Mesothelial cell of epicardium (in vitro differentiated cells): ENCODE measurements around the gene DBH. TPM values are rescaled to one million over a fixed set of nuclear protein-coding genes. Genes with fewer than 3 reads are reported as not detected.

ENCODE experiments used
- DNase-seq, 2 experiments: peaks; one replicate each; pipeline ENCODE4 v3.0.0; 2021; ENCODE audit warnings: low spot score in 2 of 2; ENCODE audit not compliant: unreplicated experiment in 2 of 2
- H3K27ac Mint-ChIP-seq: 2 replicates; pipeline ENCODE4 v1.8.0; 2021; ENCODE audit warnings: mixed read lengths
- H3K27me3 Mint-ChIP-seq: 2 replicates; pipeline ENCODE4 v1.8.0; 2021; ENCODE audit warnings: low read depth, mixed read lengths
- H3K36me3 Mint-ChIP-seq: 2 replicates; pipeline ENCODE4 v1.8.0; 2021; ENCODE audit warnings: mixed read lengths
- H3K4me1 Mint-ChIP-seq: 2 replicates; pipeline ENCODE4 v1.8.0; 2021; ENCODE audit warnings: mixed read lengths
- H3K4me3 Mint-ChIP-seq: 2 replicates; pipeline ENCODE4 v1.8.0; 2021; ENCODE audit warnings: mild to moderate bottlenecking, moderate library complexity, mixed read lengths
- H3K9me3 Mint-ChIP-seq: 2 replicates; pipeline ENCODE4 v1.8.0; 2021; ENCODE audit warnings: mixed read lengths
- total RNA-seq: library from RNA; stranded (reverse); gene quantifications from 3 replicates; pipeline ENCODE4 v1.2.1, GENCODE V29; 2021
- TF ChIP-seq, protein P1 (sequence below): fragments of 200-600 bp; sonication (generic); IDR thresholded peaks from one replicate; pipeline ENCODE4 v1.5.0; 2021; ENCODE audit warnings: antibody characterized with exemption; ENCODE audit not compliant: unreplicated experiment

DBH gene
- total RNA-seq, 1 donor from 2014 or later: not detected

DNA sequence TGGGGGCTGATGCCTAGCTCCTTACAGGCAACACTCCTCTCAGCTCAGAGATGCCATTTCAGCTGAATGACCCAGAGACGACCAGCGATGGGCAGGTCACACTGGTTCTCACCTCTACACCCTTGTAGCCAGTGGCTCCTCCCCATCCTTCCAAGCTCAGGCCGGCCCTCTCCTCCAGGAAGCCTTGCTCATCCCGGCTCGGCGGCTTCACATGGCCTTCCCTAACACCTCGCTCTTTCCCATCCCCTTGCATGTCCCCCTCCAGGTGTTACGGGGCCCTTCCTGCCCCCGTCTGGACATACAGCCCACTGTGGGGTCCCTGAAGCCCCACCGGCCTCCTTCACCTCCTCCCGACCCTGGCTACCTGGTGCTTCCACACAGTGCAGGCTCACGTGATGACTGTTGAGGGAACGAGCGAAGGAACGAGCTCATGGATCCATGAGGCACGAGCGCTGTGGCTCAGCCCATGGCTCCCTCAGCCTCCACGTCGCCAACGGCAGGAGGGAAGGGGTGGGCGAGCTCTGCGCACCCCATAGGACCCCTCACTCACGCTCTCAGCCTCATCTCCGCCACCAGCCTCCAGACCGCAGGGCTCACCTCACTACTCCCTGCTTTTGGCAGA is 56.3 kb downstream of the DBH start:
- Mint-ChIP-seq H3K36me3 (no peaks in the 10 kb centered on the region), H3K9me3 (no peaks in the 10 kb centered on the region), H3K27me3 (no peaks in the 10 kb centered on the region), H3K27ac (peak overlapping the region; percentile 87), H3K4me3 (no peak overlapping the region), H3K4me1 (peaks cover 56% of the 10 kb centered on the region)
- DNase-seq: no peak
- TF ChIP-seq, protein P1, sequence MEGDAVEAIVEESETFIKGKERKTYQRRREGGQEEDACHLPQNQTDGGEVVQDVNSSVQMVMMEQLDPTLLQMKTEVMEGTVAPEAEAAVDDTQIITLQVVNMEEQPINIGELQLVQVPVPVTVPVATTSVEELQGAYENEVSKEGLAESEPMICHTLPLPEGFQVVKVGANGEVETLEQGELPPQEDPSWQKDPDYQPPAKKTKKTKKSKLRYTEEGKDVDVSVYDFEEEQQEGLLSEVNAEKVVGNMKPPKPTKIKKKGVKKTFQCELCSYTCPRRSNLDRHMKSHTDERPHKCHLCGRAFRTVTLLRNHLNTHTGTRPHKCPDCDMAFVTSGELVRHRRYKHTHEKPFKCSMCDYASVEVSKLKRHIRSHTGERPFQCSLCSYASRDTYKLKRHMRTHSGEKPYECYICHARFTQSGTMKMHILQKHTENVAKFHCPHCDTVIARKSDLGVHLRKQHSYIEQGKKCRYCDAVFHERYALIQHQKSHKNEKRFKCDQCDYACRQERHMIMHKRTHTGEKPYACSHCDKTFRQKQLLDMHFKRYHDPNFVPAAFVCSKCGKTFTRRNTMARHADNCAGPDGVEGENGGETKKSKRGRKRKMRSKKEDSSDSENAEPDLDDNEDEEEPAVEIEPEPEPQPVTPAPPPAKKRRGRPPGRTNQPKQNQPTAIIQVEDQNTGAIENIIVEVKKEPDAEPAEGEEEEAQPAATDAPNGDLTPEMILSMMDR: no peak

DNA sequence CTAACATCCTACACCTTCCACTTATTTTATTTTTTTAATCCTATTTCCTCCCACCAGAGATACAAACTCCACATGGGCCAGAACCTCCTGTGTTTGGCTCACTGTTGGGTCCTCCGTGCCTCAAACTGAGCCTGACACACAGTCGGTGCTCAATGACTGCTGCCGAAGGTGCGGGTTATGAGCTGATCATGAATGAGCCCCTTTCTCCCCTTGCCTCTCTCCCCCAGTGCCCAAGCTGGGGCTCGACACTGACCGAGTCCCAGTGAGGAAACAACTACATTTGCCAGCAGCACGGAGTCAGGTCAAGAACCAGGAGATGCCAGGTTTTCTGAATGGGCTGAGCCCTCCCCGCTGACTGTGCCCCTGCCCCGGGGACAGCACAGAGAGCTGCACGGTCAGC is 57.0 kb downstream of the DBH start:
- TF ChIP-seq, protein P1: no peak
- no peaks in the 10 kb centered on the region for H3K9me3 Mint-ChIP-seq
- H3K4me3 Mint-ChIP-seq: no peak overlapping the region
- no peaks in the 10 kb centered on the region for H3K27me3 Mint-ChIP-seq
- H3K36me3 Mint-ChIP-seq: no peaks in the 10 kb centered on the region
- H3K27ac Mint-ChIP-seq: no peak overlapping the region
- DNase-seq: no peak
- H3K4me1 Mint-ChIP-seq: peaks cover 49% of the 10 kb centered on the region

DNA sequence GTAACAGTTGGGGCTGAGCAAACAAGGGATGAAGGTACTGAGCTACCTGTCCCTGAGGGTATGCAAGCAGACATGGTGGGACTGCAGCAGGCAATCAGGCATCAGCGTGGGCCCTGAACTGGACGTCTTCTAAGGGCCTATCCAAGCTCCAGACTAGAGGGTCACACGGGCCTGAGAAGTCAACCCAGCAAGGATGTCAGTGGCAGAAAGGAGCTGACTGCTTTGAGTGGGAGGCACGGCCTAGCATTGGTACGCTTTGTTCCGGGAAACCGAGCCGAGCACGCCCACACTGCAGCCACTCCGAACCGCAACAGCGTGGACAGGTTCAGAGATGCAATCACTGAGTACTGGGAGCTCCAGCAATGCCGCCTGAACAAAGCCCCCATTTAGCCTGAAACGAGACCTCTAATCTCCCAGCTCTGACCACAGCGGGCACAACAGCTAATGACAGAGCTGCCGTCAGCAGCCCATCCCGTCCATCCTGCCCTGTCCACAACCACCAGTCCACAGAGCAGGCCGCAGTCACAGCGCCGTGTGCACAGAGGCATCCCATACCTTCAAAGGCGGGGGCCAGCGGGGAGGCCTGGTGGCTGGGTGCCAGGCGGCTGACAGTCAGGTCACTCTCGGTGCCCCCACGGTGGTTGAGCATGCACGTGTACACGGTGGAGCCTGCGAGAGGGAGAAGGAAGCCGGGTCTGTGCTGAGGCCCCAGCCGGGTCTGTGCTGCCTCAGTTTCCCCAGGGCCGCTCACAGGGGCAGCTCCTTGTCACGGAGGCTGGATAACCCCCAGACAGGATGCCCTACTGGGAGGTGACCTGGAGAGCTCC is 57.8 kb downstream of the DBH start:
- no peak overlapping the region for H3K27ac Mint-ChIP-seq
- no peak overlapping the region for H3K4me3 Mint-ChIP-seq
- peaks cover 41% of the 10 kb centered on the region for H3K4me1 Mint-ChIP-seq
- no peaks in the 10 kb centered on the region for H3K27me3 Mint-ChIP-seq
- H3K36me3 Mint-ChIP-seq: peaks cover 1% of the 10 kb centered on the region
- DNase-seq: no peak
- H3K9me3 Mint-ChIP-seq: no peaks in the 10 kb centered on the region
- TF ChIP-seq, protein P1: no peak

DNA sequence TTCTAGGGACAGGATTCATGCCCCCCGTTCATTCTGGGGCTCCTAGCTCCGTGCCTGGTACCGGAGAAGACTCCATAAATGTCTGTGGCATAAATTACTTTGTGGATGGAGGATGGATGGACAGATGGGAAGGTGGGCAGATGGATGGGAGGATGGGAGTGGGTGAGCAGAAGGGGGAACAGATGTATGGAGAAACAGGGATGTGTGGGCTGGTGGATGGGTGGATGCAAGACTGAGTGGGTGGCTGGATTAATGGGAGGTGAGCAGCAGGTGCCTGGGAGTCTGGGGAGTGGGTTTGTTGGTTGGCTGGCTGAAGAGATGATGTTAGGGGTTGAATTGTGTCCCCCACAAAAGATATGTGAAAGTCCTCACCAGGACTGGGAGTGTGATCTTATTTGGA is 58.5 kb downstream of the DBH start:
- H3K27me3 Mint-ChIP-seq: no peaks in the 10 kb centered on the region
- DNase-seq: no peak
- H3K4me3 Mint-ChIP-seq: no peak overlapping the region
- H3K36me3 Mint-ChIP-seq: peaks cover 1% of the 10 kb centered on the region
- no peaks in the 10 kb centered on the region for H3K9me3 Mint-ChIP-seq
- H3K4me1 Mint-ChIP-seq: peaks cover 34% of the 10 kb centered on the region
- no peak overlapping the region for H3K27ac Mint-ChIP-seq
- TF ChIP-seq, protein P1: no peak

DNA sequence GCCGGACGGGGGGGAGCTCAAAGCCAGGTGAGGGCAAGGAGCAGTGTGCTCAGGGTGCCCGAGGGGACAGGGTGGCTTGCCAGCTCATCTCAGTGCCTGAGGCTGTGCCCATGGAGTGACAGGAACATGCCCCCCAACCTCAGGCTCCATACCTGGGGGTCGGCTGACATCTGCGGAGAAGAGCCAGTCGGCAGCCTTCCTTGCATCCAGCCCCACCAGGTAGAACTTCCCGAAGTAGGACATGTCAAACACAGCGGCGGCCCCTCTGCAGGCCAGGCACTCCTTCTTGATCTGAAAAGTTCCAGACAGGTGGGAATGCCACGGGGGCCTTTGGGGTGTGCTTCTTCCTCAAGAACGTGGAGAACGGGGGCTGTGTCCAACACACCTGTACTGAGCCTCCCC is 59.9 kb downstream of the DBH start:
- H3K27me3 Mint-ChIP-seq: no peaks in the 10 kb centered on the region
- peaks cover 22% of the 10 kb centered on the region for H3K4me1 Mint-ChIP-seq
- no peak overlapping the region for H3K4me3 Mint-ChIP-seq
- no peaks in the 10 kb centered on the region for H3K9me3 Mint-ChIP-seq
- peaks cover 1% of the 10 kb centered on the region for H3K36me3 Mint-ChIP-seq
- H3K27ac Mint-ChIP-seq: no peak overlapping the region
- TF ChIP-seq, protein P1: no peak
- no peak for DNase-seq
